ENCODE results near the gene KIF6. TPM values are rescaled to one million over a fixed set of nuclear protein-coding genes. Genes with fewer than 3 reads are reported as not detected.

KIF6 gene
- total and polyA plus RNA-seq, 2 donors (not counting 1 experiment from before 2014, with no cell fraction given), result not detected

GRCh38 chr6:39587080-39587479 is 138.1 kb downstream of the KIF6 start:
- Histone ChIP-seq H3K4me3 (ENCODE audit: control extremely low read depth in 1 of 5, extremely low read depth in 1 of 5, insufficient read depth in 1 of 5, low read depth in 2 of 5, low read length in 4 of 5) (no peak overlapping the region), H3K9ac (ENCODE audit: low read length) (no peak overlapping the region), H3K9me3 (ENCODE audit: control extremely low read depth in 1 of 3, control insufficient read depth in 2 of 3, insufficient read depth in 1 of 3, low read length in 2 of 3) (no peaks in the 10 kb centered on the region), H2AFZ (ENCODE audit: insufficient read depth, low read depth, low read length, poor library complexity, severe bottlenecking) (no peak overlapping the region), H3K36me3 (replicated peaks in 1 of 2; ENCODE audit: control extremely low read depth in 1 of 2, control insufficient read depth in 1 of 2, extremely low read depth in 1 of 2, insufficient read depth in 2 of 2, low read length in 1 of 2) (no peaks in the 10 kb centered on the region), H4K20me1 (ENCODE audit: control insufficient read depth, insufficient read depth, low read length, poor library complexity, severe bottlenecking) (no peaks in the 10 kb centered on the region), H3K79me2 (ENCODE audit: control insufficient read depth, insufficient read depth, low read length) (no peaks in the 10 kb centered on the region), H3K4me1 (ENCODE audit: control insufficient read depth in 2 of 2, insufficient read depth in 2 of 2, low read length in 2 of 2) (no peaks in the 10 kb centered on the region), H3K27ac (ENCODE audit: low read length in 2 of 2) (no peak overlapping the region), H3K27me3 (replicated peaks in 1 of 4; ENCODE audit: control extremely low read depth in 1 of 4, control insufficient read depth in 3 of 4, insufficient read depth in 4 of 4, low read length in 3 of 4) (peaks cover 0 to 2% (median 0%) of the 10 kb centered on the region in 4 experiments), H3K4me2 (replicated peaks; ENCODE audit: low read depth, low read length, poor library complexity, severe bottlenecking) (no peak overlapping the region)
- H3K27ac Mint-ChIP-seq, result no peak overlapping the region
- DNase-seq, result no peak
- H3K4me3 Mint-ChIP-seq, result no peak overlapping the region
- intact Hi-C loops (cut with micrococcal nuclease), result no loop called here
- ChIA-PET CTCF (no interaction called here), POLR2A (no interaction called here)
- peaks cover 3% of the 10 kb centered on the region for H3K27me3 Mint-ChIP-seq
- no peaks in the 10 kb centered on the region for H3K9me3 Mint-ChIP-seq (ENCODE audit: insufficient read depth)
- WGBS (ENCODE audit: insufficient coverage), result 94% methylated on average over 4 of the region's 4 CpGs
- no peaks in the 10 kb centered on the region for H3K4me1 Mint-ChIP-seq
- TF ChIP-seq EZH2 (IDR thresholded peaks at IDR 0.05; ENCODE audit: borderline replicate concordance, insufficient read depth, low read depth, low read length, poor library complexity, severe bottlenecking), result no peak
- TF ChIP-seq CTCF (IDR thresholded peaks at IDR 0.05), result no peak
- ATAC-seq (ENCODE audit: low read depth), result no peak

GRCh38 chr6:39585641-39586040 is 139.6 kb downstream of the KIF6 start:
- H3K4me3 ChIP-seq (ENCODE audit: control extremely low read depth in 1 of 5, extremely low read depth in 1 of 5, insufficient read depth in 1 of 5, low read depth in 2 of 5, low read length in 4 of 5), result no peak overlapping the region
- no peak overlapping the region for H3K27ac Mint-ChIP-seq
- no peak overlapping the region for H2AFZ ChIP-seq (ENCODE audit: insufficient read depth, low read depth, low read length, poor library complexity, severe bottlenecking)
- H3K27ac ChIP-seq (ENCODE audit: low read length in 2 of 2), result no peak overlapping the region
- no peaks in the 10 kb centered on the region for H4K20me1 ChIP-seq (ENCODE audit: control insufficient read depth, insufficient read depth, low read length, poor library complexity, severe bottlenecking)
- WGBS (ENCODE audit: insufficient coverage), result 93% methylated on average over 2 of the region's 2 CpGs
- H3K9me3 Mint-ChIP-seq (ENCODE audit: insufficient read depth), result no peaks in the 10 kb centered on the region
- H3K36me3 ChIP-seq (replicated peaks in 1 of 2; ENCODE audit: control extremely low read depth in 1 of 2, control insufficient read depth in 1 of 2, extremely low read depth in 1 of 2, insufficient read depth in 2 of 2, low read length in 1 of 2), result no peaks in the 10 kb centered on the region
- POLR2A ChIA-PET, result no interaction called here
- no peak overlapping the region for H3K4me2 ChIP-seq (replicated peaks; ENCODE audit: low read depth, low read length, poor library complexity, severe bottlenecking)
- no peak overlapping the region for H3K4me3 Mint-ChIP-seq
- H3K4me1 ChIP-seq (ENCODE audit: control insufficient read depth in 2 of 2, insufficient read depth in 2 of 2, low read length in 2 of 2), result no peaks in the 10 kb centered on the region
- no peak for ATAC-seq (ENCODE audit: low read depth)
- peaks cover 3% of the 10 kb centered on the region for H3K27me3 Mint-ChIP-seq
- intact Hi-C loops (cut with micrococcal nuclease), result no loop called here
- CTCF ChIA-PET, result interaction anchor here (0.6 kb wide), 1 partner anchor 206 kb away, joined by 3 read pairs; no protein-coding TSS in a partner anchor
- H3K9me3 ChIP-seq (ENCODE audit: control extremely low read depth in 1 of 3, control insufficient read depth in 2 of 3, insufficient read depth in 1 of 3, low read length in 2 of 3), result no peaks in the 10 kb centered on the region
- no peaks in the 10 kb centered on the region for H3K4me1 Mint-ChIP-seq
- no peak for DNase-seq
- TF ChIP-seq EZH2 (IDR thresholded peaks at IDR 0.05; ENCODE audit: borderline replicate concordance, insufficient read depth, low read depth, low read length, poor library complexity, severe bottlenecking), result no peak
- TF ChIP-seq CTCF (IDR thresholded peaks at IDR 0.05), result no peak
- no peaks in the 10 kb centered on the region for H3K79me2 ChIP-seq (ENCODE audit: control insufficient read depth, insufficient read depth, low read length)
- H3K27me3 ChIP-seq (replicated peaks in 1 of 4; ENCODE audit: control extremely low read depth in 1 of 4, control insufficient read depth in 3 of 4, insufficient read depth in 4 of 4, low read length in 3 of 4), result peaks cover 0 to 2% (median 0%) of the 10 kb centered on the region in 4 experiments
- no peak overlapping the region for H3K9ac ChIP-seq (ENCODE audit: low read length)

Measured in B cell (primary cell).